HG02763 (cell line): Measurements from ENCODE around the gene LRRC39.
"Not testable (repeated sequence)": the region's sequence is repeated elsewhere in the genome, so short reads cannot be mapped to it uniquely, and the experiment has no call there.

Experiments used
- ATAC-seq: cut with Tn5 transposase; IDR thresholded peaks from one replicate; pipeline ENCODE4 v1.9.1; 2021; ENCODE audit warnings: mild to moderate bottlenecking, moderate library complexity; ENCODE audit not compliant: unreplicated experiment

LRRC39 gene

DNA sequence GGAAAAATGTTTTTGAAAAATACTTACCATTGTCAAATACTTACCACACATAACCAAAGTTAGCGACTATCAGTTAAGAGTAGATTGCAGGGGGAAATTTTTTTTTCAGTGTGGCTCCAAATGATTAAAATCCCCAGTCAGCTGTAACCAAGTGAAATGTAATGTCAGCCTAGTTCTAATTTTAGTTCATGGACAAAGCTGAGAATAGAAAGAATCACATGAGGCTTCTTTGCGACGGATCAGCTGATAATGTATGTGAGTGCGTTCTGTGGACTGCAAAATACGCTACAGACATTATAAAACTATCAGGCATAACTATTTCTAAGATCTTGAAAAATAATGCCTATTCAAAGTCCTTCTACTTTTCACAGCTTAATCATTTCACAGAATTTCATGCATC is at the start of gene LRRC39:
TSS of gene LRRC39 (minus strand) at position 166 of the 400 bp plus-strand sequence. CDS start 9,740 bp downstream, outside the sequence.
- no peak for ATAC-seq

DNA sequence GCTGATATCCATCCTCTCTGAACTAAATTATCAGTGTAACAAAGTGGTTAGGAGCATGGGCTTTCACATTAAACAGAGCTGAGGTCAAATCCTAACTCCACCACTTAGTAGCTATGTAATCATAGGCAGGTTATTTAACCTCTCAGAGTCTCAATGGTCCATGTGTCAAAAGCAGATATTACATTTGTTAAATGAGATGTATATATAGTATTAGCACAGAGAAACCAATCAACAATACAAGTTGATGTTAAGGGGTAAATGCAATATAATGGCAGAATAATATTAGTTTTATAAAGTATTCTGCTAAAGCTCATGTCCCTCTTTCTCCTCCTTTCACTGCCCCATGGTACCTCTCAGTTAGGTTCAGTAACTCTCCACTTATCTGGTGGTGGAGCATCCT is 44.4 kb upstream of the LRRC39 start:
- no peak for ATAC-seq

DNA sequence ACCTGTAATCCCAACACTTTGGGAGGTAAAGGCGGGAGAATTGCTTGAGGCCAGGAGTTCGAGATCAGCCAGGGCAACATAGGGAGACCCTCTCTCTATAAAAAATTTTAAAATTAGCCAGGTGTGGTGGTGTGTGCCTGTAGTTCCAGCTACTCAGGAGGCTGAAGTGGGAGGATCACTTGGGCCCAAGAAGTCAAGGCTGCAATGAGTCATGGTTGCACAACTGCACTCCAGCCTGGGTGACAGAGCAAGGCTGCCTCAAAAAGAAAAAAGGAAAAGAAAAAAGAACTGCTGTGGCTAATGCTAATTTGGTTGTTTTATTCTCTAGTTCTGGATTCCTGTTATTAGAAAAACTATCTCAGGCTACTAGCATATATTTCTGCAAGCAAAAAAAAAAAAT is 41.8 kb upstream of the LRRC39 start:
- no peak for ATAC-seq

DNA sequence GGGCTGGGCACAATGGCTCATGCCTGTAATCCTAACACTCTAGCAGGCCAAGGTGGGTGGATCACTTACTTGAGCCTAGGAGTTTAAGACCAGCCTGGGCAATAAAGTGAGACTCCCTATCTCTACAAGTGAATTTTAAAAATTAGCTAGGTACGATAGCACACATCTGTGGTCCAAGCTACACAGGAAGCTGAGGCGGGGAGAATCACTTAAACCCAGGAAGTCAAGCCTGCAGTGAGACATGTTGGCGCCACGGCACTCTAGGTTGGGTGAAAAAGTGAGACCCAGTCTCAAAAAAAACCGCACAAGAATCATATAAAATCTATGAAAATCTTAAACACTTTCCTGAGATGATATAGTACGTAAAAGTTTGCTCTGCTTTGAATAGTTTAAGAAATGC is 41.4 kb upstream of the LRRC39 start:
- no peak for ATAC-seq

DNA sequence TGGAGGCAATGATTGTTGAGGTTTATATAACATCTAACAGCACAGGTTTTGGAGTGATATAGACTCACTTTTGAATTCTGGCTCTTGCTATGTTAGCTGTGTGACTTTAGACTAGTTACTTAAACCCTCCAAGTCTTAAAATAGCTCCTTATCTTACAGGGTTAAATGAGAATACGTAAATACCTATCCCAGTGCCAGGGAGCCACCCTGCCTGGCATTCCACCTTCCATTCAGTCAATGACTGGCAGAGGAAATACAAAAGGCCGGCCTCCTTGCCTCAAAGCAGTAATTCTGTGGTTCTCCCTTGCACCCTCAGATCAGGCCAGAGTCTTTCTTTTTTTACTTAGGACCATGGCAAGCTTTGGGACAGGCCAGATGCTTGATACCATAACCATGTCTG is 39.8 kb upstream of the LRRC39 start:
- no peak for ATAC-seq

DNA sequence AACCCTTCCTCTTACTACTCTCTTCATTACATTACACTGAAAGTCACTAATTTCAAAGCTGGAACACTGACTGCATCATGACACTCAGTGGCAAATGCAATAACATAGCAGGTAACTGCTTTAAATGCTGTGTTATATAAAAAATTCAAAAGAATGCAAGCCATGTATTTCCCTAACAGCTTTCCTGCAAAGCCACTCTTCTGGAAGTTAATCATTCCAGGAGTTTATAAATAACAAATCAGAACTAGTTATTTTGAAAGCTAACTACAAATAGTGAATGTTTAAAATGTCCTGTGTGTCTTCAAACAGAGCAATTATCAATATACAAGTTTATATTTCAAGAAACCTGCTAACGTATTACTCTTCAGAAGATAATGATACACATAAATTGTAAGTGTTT is 37.0 kb upstream of the LRRC39 start:
- no peak for ATAC-seq

DNA sequence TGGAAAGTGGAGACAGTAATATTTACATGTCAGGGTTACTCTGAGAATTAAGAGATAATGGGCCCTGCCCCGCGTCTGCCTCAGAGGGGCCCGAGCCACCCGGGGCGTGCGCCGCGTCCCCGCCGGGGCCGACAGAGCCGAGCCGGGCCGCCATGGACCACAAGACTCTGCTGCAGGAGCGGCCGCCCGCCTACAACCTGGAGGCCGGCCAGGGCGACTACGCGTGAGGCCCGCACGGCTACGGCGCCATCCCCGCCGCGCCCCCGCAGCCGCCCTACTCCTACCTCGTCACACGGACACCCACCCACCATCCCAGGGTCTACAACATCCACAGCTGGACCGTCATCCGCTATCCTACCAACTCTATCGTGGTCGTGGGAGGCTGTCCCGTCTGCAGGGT is 35.1 kb upstream of the LRRC39 start:
- ATAC-seq = no peak

DNA sequence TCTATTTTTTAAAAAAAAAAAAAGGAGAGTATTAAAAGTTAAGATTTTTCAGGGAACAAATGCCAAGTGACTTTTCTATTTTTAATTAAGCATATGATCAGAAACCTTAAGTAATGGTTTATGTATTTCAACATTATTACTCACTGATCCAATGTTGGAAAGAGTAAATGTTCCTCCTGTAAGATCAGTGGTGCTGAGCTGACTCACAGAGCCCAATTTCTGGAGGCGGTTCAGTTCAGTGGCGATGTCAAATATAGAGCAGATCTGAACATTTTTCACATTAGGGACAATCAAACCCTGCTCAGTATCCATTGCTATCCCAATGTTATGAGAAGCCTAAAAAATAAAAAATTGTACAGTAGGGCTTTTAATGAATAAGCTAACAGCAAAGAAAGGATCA is 28.2 kb upstream of the LRRC39 start:
- ATAC-seq = no peak

DNA sequence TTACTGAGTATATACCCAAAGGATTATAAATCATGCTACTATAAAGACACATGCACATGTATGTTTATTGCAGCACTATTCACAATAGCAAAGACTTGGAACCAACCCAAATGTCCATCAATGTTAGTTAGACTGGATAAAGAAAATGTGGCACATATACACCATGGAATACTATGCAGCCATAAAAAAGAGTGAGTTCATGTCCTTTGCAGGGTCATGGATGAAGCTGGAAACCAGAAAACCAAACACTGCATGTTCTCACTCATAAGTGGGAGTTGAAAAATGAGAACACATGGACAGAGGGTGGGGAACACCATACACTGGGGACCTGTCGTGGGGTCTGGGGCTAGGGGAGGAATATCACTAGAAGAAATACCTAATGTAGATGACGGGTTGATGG is 27.5 kb upstream of the LRRC39 start:
- not testable (repeated sequence) for ATAC-seq

DNA sequence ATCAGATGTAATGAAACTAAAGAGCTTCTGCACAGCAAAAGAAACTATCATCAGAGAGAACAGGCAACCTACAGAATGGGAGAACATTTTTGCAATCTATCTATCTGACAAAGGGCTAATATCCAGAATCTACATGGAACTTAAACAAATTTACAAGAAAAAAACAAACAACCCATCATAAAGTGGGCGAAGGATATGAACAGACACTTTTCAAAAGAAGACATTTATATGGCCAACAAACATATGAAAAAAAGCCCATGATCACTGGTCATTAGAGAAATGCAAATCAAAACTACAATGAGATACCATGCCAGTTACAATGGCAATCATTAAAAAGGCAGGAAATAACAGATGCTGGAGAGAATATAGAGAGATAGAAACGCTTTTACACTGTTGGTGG is 27.0 kb upstream of the LRRC39 start:
- not testable (repeated sequence) for ATAC-seq

DNA sequence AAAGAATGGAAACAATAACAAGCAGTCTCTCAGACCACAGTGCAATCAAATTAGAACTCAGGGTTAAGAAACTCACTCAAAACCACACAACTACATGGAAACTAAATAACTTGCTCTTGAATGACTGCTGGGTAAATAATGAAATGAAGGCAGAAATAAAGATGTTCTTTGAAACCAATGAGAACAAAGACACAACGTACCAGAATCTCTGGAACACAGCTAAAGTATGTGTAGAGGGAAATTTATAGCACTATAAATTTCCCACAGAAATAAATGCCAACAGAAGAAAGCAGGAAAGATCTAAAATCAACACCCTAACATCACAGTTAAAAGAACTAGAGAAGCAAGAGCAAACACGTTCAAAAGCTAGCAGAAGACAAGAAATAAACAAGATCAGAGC is 24.6 kb upstream of the LRRC39 start:
- not testable (repeated sequence) for ATAC-seq

DNA sequence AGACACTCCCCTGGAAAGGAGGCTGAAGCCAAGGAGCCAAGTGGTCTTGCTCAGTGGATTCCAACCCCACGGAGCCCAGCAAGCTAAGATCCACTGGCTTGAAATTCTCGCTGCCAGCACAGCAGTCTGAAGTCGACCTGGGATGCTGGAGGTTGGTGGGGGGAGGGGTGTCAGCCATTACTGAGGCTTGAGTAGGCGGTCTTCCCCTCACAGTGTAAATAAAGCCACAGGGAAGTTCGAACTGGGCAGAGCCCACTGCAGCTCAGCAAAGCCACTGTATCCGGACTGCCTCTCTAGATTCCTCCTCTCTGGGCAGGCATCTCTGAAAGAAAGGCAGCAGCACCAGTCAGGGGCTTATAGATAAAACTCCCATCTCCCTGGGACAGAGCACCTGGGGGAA is 22.0 kb upstream of the LRRC39 start:
- ATAC-seq = not testable (repeated sequence)

DNA sequence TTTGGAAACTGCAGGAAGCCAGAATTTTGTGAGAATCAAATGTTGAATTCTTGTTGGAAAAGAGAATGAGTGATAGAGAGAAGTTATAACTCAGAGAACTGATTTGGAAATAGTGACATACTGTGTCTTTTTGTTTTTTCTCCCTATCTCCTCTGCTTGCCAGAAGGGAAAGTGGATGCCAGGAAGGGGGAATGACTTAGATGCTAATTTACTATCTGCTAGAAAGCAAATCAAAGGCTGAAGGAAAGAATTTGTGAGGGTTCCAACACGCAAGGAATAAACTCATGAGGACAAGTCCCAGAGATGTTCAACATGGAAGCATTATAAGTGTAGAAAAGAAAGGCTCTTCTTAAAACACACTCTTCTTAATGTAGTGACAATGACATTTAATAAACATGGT is 20.5 kb upstream of the LRRC39 start:
- ATAC-seq = no peak

DNA sequence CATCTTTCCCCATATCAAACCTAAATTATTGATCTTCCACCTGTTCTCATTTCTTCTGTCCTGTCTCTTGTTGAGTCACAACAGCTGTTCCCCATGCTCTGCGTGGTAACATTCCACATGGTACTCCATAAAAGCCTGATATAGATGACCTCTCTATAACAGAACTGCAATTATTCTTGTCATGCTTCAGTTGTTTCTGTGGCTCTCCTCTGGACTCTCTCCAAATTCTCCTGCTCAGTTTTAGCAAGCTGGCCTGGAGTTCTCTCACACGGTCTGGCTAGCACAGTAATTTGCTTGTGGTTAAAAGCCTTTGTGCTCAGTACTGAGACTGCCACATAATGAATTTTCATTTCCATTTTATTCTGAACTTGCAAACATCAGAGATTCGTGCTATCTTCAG is 10.6 kb upstream of the LRRC39 start:
- peak; percentile 60 for ATAC-seq

DNA sequence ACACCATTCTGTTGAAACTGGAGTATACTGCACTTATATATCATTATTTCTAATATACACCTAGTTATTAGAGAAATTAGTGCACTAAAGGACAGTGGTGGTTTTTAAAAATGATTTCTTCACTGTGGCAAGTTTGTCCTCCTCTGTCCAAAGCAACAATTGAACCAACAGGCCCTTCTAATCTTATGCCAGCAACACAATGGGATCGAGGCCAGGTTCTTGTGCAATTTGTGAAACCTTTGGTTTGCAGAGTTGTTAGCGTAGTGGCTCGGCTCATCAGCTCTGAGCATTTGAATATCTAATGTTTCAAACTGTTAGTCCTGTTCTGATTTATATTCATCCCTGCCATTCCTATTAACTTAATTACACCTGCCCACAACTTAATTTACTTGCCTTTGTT is 9.9 kb upstream of the LRRC39 start:
- ATAC-seq = no peak

DNA sequence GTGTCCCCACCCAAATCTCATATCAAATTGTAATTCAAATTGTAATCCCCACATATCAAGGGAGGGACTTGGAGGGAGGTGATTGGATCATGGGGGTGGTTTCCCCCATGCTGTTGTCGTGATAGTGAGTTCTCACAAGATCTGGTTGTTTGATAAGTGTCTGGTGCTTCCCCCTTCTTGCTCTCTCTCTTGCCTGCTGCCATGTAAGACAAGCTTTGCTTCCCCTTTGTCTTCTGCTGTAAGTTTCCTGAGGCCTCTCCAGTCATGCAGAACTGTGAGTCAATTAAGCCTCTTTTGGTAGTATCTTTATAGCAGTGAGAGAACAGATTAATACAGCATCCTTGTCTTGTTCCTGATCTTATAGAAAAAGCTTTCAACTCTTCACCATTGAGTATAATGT is 6.5 kb upstream of the LRRC39 start:
- peak; percentile 61 for ATAC-seq

DNA sequence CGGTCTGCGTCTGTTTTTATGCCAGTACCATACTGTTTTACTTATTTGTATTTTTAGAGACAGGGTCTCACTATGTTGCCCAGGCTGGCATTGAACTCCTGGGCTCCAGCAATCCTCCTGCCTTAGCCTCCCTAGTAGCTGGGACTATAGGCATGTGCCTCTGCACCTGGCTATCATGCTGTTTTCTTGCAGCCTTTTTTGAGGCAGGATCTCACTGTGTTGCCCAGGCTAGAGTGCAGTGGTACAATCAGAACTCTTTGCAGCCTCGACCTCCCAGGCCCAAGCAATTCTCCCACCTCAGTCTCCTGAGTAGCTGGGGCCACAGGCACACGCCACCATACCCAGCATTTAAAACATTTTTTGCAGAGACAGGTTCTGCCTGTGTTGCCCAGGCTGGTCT is 5.3 kb upstream of the LRRC39 start:
- no peak for ATAC-seq

DNA sequence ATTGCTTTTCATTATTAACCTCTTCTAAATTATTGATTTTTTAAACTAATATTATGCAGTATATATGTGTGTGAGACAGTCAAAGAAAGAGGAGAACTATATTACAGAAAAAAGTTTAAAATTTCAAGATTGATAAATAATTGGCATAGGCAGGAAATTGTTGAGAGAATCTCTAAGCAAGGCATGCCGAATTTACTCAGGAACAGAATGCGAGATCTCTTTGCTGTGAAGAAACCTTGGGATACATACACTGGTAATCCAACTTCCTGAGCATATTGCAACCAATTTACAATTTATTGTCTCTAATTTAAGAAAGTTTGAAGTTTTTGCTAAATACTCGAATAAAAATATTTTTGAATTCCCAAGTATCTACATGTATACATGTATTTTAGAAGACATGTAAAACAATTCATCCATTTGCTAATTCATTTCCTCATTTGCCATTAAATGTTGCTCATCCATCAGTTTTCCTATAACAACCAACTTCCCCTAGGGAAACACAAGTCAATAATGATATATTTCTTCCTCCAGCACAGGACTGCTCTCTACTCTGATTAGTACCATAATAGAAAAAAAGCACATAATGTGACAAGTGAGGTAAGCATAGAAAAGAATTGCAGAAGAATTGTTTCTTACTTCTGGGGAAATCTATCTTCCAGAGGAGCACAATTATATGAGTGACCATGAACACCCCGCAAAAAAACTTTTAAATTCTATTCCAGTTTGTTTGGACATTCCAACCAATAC is 588 bp downstream of the LRRC39 start:
- ATAC-seq = no peak

DNA sequence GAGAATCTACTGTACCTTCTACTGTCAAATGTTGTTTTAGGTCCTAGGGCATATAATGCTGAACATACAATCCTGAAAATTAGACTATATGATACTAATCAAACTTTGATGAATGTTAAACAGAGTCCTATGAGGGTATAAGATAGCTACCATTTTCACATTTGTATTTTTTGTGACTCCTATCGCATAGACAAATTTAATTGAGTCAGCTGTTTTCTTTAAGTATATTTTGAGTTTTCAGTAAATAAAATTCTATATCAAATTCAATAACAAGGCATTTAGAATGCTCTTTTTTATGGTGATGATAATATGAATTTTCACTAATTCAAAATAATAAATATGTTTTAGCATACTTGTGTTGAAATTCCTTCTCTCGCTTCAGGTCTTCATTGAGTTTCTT is 10.0 kb downstream of the LRRC39 start:
- no peak for ATAC-seq

DNA sequence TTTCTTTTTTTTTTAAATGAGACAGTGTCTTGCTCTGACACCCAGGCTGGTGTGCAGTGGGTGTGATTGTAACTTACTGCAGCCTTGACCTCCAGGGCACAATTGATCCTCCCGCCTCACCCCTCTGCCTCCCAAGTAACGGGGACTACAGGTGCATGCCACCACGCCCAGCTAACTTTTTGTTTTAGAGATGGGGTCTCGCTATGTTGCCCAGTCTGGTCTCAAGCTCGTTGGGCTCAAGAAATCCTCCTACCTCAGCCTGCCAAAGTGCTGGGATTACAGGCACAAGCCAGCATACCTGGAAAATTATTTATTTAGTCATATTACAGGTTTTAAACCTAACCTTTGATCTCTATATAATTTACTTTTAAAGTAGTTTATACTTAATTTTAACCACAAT is 13.4 kb downstream of the LRRC39 start:
- no peak for ATAC-seq

DNA sequence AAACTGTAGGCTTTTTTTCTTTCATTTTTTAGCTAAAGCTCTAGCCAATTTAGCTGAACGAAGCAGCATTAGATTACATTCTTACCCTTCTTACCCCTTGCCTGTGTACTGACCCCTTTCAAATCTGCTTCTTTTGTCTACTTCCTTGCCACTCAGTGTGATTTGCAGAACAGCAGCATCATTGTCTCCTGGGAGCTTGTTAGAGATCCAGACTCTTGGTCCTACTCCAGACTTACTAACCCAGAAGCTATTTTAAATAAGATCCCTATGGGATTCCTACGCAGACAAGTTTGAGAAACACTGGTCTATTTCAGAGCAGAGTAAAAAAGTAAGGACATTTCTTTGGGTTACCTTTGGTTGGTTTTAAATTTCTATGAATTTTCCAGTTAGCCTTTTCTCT is 13.8 kb downstream of the LRRC39 start:
- no peak for ATAC-seq

DNA sequence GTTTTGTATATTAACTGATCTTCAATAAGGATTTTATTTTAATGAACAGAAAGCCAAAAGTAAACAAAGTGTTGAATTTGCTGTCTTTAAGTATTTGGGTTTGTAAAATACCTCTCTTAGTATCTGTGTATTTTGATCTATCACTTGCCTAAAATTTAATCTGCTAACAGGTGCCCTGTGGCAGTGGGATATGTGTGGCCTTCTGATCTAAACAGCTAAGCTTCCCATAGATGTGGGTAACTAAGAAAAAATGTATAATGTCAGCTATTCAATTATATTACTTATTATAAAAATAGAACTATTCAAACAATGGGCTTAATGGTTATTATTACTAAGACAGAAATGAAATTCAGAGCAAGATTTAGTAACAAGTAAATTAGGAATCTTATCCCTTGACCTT is 15.2 kb downstream of the LRRC39 start:
- no peak for ATAC-seq

DNA sequence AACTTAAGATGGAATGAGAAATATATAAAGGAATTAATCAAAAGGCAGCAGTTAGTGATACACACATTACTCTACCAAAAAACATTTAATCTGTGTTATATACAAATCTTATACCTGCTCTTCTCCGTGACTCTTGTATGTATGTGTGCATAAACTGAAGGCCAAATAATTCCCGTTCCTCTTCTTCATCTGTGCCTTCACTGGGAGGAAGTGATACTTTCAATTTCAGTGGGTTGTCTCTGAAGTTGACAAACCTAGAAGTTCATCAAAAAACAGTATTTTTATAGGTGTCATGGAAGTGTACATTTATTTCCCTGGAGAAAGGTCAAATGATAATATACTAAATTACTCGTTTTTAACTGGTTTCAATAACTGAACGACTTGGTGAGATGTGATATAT is 25.8 kb downstream of the LRRC39 start:
- peak; percentile 74 for ATAC-seq
